Endothelial cell of umbilical vein (primary cell): Measurements from ENCODE around the gene FLT1. TPM values are rescaled to one million over a fixed set of nuclear protein-coding genes. Genes with fewer than 3 reads are reported as not detected.

Experiments
- BruUV-seq: library from RNA; stranded (reverse); fragments of 400-500 nt; replicated peaks from 2 replicates; lab custom pipeline; 2021; lab: Mats Ljungman, UMichigan
- CTCF ChIA-PET: fragments of 300-600, 350-600 bp; sonication (Branson Sonifier 250); formaldehyde crosslinking; loops from one replicate; lab custom pipeline; 2021; ENCODE audit warnings: antibody characterized with exemption, inconsistent platforms; lab: Charles Lee
- POLR2A ChIA-PET: fragments of 300-600, 350-600 bp; sonication (Branson Sonifier 250); formaldehyde crosslinking; loops from one replicate; lab custom pipeline; 2021; ENCODE audit warnings: antibody characterized with exemption, inconsistent platforms; lab: Charles Lee
- DNase-seq: peaks from one replicate; pipeline ENCODE4 v3.0.0-alpha.2; 2011; ENCODE audit warnings: low read depth, low spot score
- FAIRE-seq: peaks from 2 replicates; lab custom pipeline; 2011; peaks lifted over from hg19 to GRCh38; lab: Jason Lieb, UNC
- H2AFZ ChIP-seq: 2 replicates; pipeline ENCODE4 v1.6.0; 2012; ENCODE audit warnings: low read depth, low read length, control low read depth, inconsistent platforms
- H3K27ac ChIP-seq: 2 replicates; pipeline ENCODE4 v1.5.1; 2011; ENCODE audit warnings: low read depth, mild to moderate bottlenecking, control low read depth, low read length, moderate library complexity; ENCODE audit not compliant: insufficient read depth
- H3K27me3 ChIP-seq, 2 experiments: 2 replicates each; pipeline versions ENCODE4 v1.6.0 to v1.6.1; 2011; ENCODE audit warnings: low read length in 2 of 2, mixed read lengths in 1 of 2; ENCODE audit not compliant: control insufficient read depth in 2 of 2, insufficient read depth in 2 of 2
- H3K36me3 ChIP-seq, 2 experiments: 2 replicates in 1 of 2; 3 replicates in 1 of 2; pipeline ENCODE4 v1.5.1; 2011; ENCODE audit warnings: low read length in 2 of 2, mild to moderate bottlenecking in 1 of 2, moderate library complexity in 1 of 2; ENCODE audit not compliant: control insufficient read depth in 2 of 2, insufficient read depth in 2 of 2; ENCODE audit errors: extremely low read depth in 1 of 2
- H3K4me1 ChIP-seq: 3 replicates; pipeline ENCODE4 v1.5.1; 2011; ENCODE audit warnings: mild to moderate bottlenecking, low read length; ENCODE audit not compliant: control insufficient read depth, insufficient read depth; ENCODE audit errors: extremely low read depth
- H3K4me2 ChIP-seq: 2 replicates; pipeline ENCODE4 v1.6.1; 2011; ENCODE audit warnings: low read length, control low read depth, mixed read lengths; ENCODE audit not compliant: insufficient read depth
- H3K4me3 ChIP-seq, 3 experiments: fragments of 200-600 bp in 1 of 3; sonication (generic), shearing (Covaris generic) in 1 of 3; replicated peaks in 1 of 3; 2 replicates each; pipeline ENCODE4 v1.5.1; 2011 to 2016; ENCODE audit warnings: control low read depth in 3 of 3, low read length in 3 of 3, mild to moderate bottlenecking in 2 of 3, inconsistent platforms in 1 of 3, low read depth in 1 of 3, moderate library complexity in 1 of 3; ENCODE audit not compliant: insufficient read depth in 1 of 3
- H3K79me2 ChIP-seq: 2 replicates; pipeline ENCODE4 v1.6.0; 2012; ENCODE audit warnings: low read length, inconsistent platforms; ENCODE audit not compliant: control insufficient read depth, insufficient read depth
- H3K9ac ChIP-seq: replicated peaks from 2 replicates; pipeline ENCODE3; 2011; ENCODE audit warnings: low read length, control low read depth; ENCODE audit not compliant: insufficient read depth; ENCODE audit errors: extremely low read depth
- H3K9me1 ChIP-seq: replicated peaks from 3 replicates; pipeline ENCODE4 v1.6.0; 2011; ENCODE audit warnings: mild to moderate bottlenecking, low read length; ENCODE audit not compliant: control insufficient read depth, insufficient read depth; ENCODE audit errors: extremely low read depth
- H3K9me3 ChIP-seq: replicated peaks from 2 replicates; pipeline ENCODE4 v1.5.1; 2012; ENCODE audit warnings: low read length, inconsistent platforms; ENCODE audit not compliant: control insufficient read depth, insufficient read depth
- H4K20me1 ChIP-seq: replicated peaks from 2 replicates; pipeline ENCODE3; 2011; ENCODE audit warnings: mild to moderate bottlenecking, low read length; ENCODE audit not compliant: control insufficient read depth, insufficient read depth; ENCODE audit errors: extremely low read depth
- EZH2 ChIP-seq: IDR thresholded peaks from 2 replicates; pipeline ENCODE4 v1.6.1; 2012; ENCODE audit warnings: borderline replicate concordance, low read depth, mild to moderate bottlenecking, moderate library complexity, low read length, inconsistent platforms; ENCODE audit not compliant: severe bottlenecking
- FOS ChIP-seq: IDR thresholded peaks from 2 replicates; pipeline ENCODE4 v1.6.1; 2011; ENCODE audit warnings: mild to moderate bottlenecking, low read length, moderate library complexity, borderline replicate concordance; ENCODE audit not compliant: insufficient read depth
- GATA2 ChIP-seq: IDR thresholded peaks from 2 replicates; pipeline ENCODE4 v1.7.0; 2011; ENCODE audit warnings: low read depth, mild to moderate bottlenecking, moderate library complexity, mixed read lengths, low read length; ENCODE audit not compliant: insufficient read length, insufficient read depth
- JUN ChIP-seq: IDR thresholded peaks from 2 replicates; pipeline ENCODE4 v1.6.1; 2011; ENCODE audit warnings: borderline replicate concordance, low read depth; ENCODE audit not compliant: insufficient read length, insufficient read depth
- MYC ChIP-seq: IDR thresholded peaks from one replicate; pipeline ENCODE4 v1.6.1; 2011; ENCODE audit warnings: mild to moderate bottlenecking, low read depth, low read length
- POLR2A ChIP-seq: IDR thresholded peaks from 2 replicates; pipeline ENCODE4 v1.6.1; 2012; ENCODE audit warnings: low read depth, mild to moderate bottlenecking, control low read depth, low read length
- POLR2AphosphoS5 ChIP-seq: IDR thresholded peaks from 2 replicates; pipeline ENCODE4 v1.6.1; 2012; ENCODE audit warnings: low read depth, mild to moderate bottlenecking, control low read depth, low read length, moderate library complexity; ENCODE audit not compliant: insufficient read depth
- dilution Hi-C: fragments of 300-500 bp; cut with MboI; formaldehyde crosslinking; loops from one replicate; pipeline ENCODE4 v1.15.0; 2019; ENCODE audit warnings: low sequenced_read_pairs; ENCODE audit not compliant: extremely low pct_ligation_motif_present
- intact Hi-C: fragments of 100-400 bp; cut with micrococcal nuclease; formaldehyde crosslinking; loops from one replicate; pipeline ENCODE4 v1.10.0; 2022
- polyA plus RNA-seq, 4 experiments: library from polyadenylated mRNA; depleted of rRNA in 3 of 4; stranded (reverse) in 3 of 4; unstranded in 1 of 4; fragments of >200 nt; gene quantifications; 2 replicates each; pipeline versions ENCODE4 v1.2.1 to v1.2.3, GENCODE V29; 2011 to 2012; ENCODE audit warnings: missing spikeins in 1 of 4
- total RNA-seq: library from RNA; stranded (reverse); gene quantifications from 2 replicates; pipeline ENCODE4 v1.2.3, GENCODE V29; 2021
- TF ChIP-seq, protein P1 (sequence below), 2 donors: IDR thresholded peaks; 1 replicate in 1 of 2; 2 replicates in 1 of 2; pipeline ENCODE4 v1.5.1; 2011; ENCODE audit warnings: low read length in 2 of 2, mild to moderate bottlenecking in 2 of 2, moderate library complexity in 2 of 2, control low read depth in 1 of 2, inconsistent platforms in 1 of 2, low read depth in 1 of 2; ENCODE audit not compliant: insufficient read depth in 1 of 2; ENCODE audit errors: extremely low read depth in 1 of 2
- TF ChIP-seq, protein P2 (sequence below): IDR thresholded peaks from 2 replicates; pipeline ENCODE4 v1.6.1; 2011; ENCODE audit not compliant: insufficient read depth, insufficient read length

FLT1 gene
- total and polyA plus RNA-seq, 2 donors (not counting 3 experiments of a cell fraction or from before 2014, with no cell fraction given): 16.0 to 104 TPM

DNA sequence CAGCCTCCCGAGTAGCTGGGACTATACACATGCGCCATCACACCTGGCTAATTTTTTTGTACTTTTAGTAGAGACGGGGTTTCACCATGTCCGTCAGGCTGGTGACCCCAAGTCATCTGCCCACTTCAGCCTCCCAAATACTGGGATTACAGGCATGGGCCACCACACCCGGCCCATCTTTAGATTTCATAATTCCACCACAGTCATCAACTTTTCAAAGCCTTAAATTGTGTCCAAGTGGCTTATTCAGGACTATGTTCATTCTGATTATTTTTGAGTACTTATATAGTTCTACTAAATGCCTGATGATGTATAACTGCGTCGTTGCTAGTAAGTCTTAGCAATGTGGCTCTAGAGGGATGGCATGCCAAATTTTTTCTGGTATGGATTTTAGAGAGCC lies 36.9 kb downstream of the FLT1 start:
- no peaks in the 10 kb centered on the region for H4K20me1 ChIP-seq
- no peaks in the 10 kb centered on the region for H3K27me3 ChIP-seq
- peaks cover 12% of the 10 kb centered on the region for H3K79me2 ChIP-seq
- dilution Hi-C loops (no loop called here), intact Hi-C loops (no loop called here)
- peaks cover 10 to 15% of the 10 kb centered on the region in 2 experiments for H3K36me3 ChIP-seq
- TF ChIP-seq MYC: no peak
- TF ChIP-seq GATA2: no peak
- TF ChIP-seq EZH2: no peak
- no peak for TF ChIP-seq POLR2AphosphoS5
- TF ChIP-seq, protein P1, sequence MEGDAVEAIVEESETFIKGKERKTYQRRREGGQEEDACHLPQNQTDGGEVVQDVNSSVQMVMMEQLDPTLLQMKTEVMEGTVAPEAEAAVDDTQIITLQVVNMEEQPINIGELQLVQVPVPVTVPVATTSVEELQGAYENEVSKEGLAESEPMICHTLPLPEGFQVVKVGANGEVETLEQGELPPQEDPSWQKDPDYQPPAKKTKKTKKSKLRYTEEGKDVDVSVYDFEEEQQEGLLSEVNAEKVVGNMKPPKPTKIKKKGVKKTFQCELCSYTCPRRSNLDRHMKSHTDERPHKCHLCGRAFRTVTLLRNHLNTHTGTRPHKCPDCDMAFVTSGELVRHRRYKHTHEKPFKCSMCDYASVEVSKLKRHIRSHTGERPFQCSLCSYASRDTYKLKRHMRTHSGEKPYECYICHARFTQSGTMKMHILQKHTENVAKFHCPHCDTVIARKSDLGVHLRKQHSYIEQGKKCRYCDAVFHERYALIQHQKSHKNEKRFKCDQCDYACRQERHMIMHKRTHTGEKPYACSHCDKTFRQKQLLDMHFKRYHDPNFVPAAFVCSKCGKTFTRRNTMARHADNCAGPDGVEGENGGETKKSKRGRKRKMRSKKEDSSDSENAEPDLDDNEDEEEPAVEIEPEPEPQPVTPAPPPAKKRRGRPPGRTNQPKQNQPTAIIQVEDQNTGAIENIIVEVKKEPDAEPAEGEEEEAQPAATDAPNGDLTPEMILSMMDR (IDR thresholded peaks at IDR 0.05; ENCODE audit: extremely low read depth in 1 of 2, insufficient read depth in 1 of 2, low read depth in 1 of 2, low read length in 2 of 2): no peak
- TF ChIP-seq, protein P2, sequence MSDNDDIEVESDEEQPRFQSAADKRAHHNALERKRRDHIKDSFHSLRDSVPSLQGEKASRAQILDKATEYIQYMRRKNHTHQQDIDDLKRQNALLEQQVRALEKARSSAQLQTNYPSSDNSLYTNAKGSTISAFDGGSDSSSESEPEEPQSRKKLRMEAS: no peak
- TF ChIP-seq POLR2A: no peak
- no peak for TF ChIP-seq FOS
- no peak for TF ChIP-seq JUN
- no peak overlapping the region for H3K9ac ChIP-seq
- H3K27ac ChIP-seq: no peak overlapping the region
- POLR2A ChIA-PET: no interaction called here
- FAIRE-seq (no peak), DNase-seq (no peak)
- H3K4me1 ChIP-seq: peaks cover 17% of the 10 kb centered on the region
- H3K9me3 ChIP-seq: no peaks in the 10 kb centered on the region
- no peaks in the 10 kb centered on the region for H3K9me1 ChIP-seq
- CTCF ChIA-PET: interaction anchor here (1.1 kb wide), 1 partner anchor 18 kb away, joined by 3 read pairs; no protein-coding TSS in a partner anchor
- no TSS peak for BruUV-seq
- no peak overlapping the region for H3K4me2 ChIP-seq
- no peak overlapping the region for H2AFZ ChIP-seq
- H3K4me3 ChIP-seq: no peak overlapping the region
